ENCODE measurements around the gene SEMA3B.
"Not testable (repeated sequence)": the region's sequence is repeated elsewhere in the genome, so short reads cannot be mapped to it uniquely, and the experiment has no call there.

Gene SEMA3B

GRCh38 chr3:50303013-50303815 is 34.3 kb downstream of the SEMA3B start, which contains the start of gene HYAL1:
Gene HYAL1 (minus strand): TSS chr3:50303574. CDS start chr3:50302956, 618 bp downstream.
- ATAC-seq (ENCODE audit: low read depth) (no peak), DNase-seq (ENCODE audit: low spot score) (no peak)
- peaks cover 9% of the 10 kb centered on the region for H3K4me1 ChIP-seq (ENCODE audit: insufficient read depth, poor library complexity, severe bottlenecking)
- H3K36me3 ChIP-seq (ENCODE audit: low read depth), result no peaks in the 10 kb centered on the region
- peaks cover 10% of the 10 kb centered on the region for H3K9me3 ChIP-seq (ENCODE audit: severe bottlenecking)
- no peak within 1 kb of the TSS for H3K4me3 ChIP-seq (ENCODE audit: severe bottlenecking)
- TF ChIP-seq CTCF (IDR thresholded peaks at IDR 0.05; ENCODE audit: poor library complexity, severe bottlenecking), result peak; percentile 20
- no peaks in the 10 kb centered on the region for H3K27me3 ChIP-seq (ENCODE audit: insufficient read depth, poor library complexity, severe bottlenecking)
- no peak within 1 kb of the TSS for H3K27ac ChIP-seq (ENCODE audit: poor library complexity, severe bottlenecking)

DNA sequence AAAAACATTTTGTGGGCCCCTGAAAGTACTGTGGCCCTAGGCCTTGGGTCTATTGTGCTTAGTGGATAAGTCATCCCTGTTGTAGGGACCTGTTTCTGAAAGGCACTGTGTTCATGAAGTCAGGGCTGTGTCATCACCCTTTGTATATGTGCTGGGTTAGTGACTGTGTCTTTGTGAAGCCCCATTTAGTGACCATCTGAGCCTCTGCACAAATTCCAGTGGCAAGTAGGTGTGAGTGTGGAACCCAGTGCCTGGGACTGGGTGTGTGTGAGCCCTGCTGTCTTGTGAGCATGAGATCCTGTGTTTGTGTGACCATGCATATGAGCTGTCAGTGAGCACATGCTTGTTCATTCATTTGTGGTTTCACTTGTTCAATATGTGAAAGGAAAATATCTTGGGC is 35.7 kb downstream of the SEMA3B start:
- ATAC-seq (ENCODE audit: low read depth) (0 out of 3 replicates have a peak, but pooled peaks have one; percentile 8), DNase-seq (ENCODE audit: low spot score) (no peak)
- no peak for TF ChIP-seq CTCF (IDR thresholded peaks at IDR 0.05; ENCODE audit: poor library complexity, severe bottlenecking)
- H3K4me1 ChIP-seq (ENCODE audit: insufficient read depth, poor library complexity, severe bottlenecking), result peaks cover 12% of the 10 kb centered on the region
- H3K27ac ChIP-seq (ENCODE audit: poor library complexity, severe bottlenecking), result no peak overlapping the region
- H3K27me3 ChIP-seq (ENCODE audit: insufficient read depth, poor library complexity, severe bottlenecking), result no peaks in the 10 kb centered on the region
- no peak overlapping the region for H3K4me3 ChIP-seq (ENCODE audit: severe bottlenecking)
- no peaks in the 10 kb centered on the region for H3K36me3 ChIP-seq (ENCODE audit: low read depth)
- H3K9me3 ChIP-seq (ENCODE audit: severe bottlenecking), result peaks cover 19% of the 10 kb centered on the region

DNA sequence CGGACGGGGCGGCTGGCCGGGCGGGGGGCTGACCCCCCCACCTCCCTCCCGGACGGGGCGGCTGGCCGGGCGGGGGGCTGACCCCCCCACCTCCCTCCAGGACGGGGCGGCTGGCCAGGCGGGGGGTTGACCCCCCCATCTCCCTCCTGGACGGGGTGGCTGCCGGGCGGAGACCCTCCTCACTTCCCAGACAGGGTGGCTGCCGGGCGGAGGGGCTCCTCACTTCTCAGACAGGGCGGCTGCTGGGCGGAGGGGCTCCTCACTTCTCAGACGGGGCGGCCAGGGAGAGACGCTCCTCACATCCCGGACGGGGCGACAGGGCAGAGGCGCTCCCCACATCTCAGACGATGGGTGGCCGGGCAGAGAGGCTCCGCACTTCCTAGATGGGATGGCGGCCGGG is 43.1 kb downstream of the SEMA3B start:
- not testable (repeated sequence) for ATAC-seq (ENCODE audit: low read depth); DNase-seq (ENCODE audit: low spot score)

DNA sequence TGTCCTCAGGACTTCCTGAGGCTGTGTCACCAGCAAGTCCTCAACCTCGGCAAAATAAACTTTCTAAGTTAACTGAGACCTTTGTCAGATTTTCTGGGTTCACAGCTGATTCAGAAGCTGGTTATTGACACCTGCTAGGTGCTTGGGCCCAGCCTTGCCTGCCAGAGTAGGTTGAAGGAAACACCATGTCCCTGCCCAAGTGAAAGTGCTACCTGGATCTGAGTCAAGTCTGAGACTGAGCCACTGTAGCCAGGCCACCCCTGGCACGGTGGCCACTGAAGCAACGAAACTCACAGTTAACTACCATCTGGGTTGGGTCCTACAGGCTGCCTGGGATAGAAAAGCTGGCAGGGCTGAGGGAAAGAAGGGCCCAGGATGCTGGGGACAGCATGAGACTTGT is 45.4 kb downstream of the SEMA3B start:
- DNase-seq (ENCODE audit: low spot score) (no peak), ATAC-seq (ENCODE audit: low read depth) (no peak)
- no peak overlapping the region for H3K4me3 ChIP-seq (ENCODE audit: severe bottlenecking)
- peak overlapping the region; percentile 5 for H3K27ac ChIP-seq (ENCODE audit: poor library complexity, severe bottlenecking)
- H3K27me3 ChIP-seq (ENCODE audit: insufficient read depth, poor library complexity, severe bottlenecking), result no peaks in the 10 kb centered on the region
- H3K9me3 ChIP-seq (ENCODE audit: severe bottlenecking), result no peaks in the 10 kb centered on the region
- peaks cover 30% of the 10 kb centered on the region for H3K36me3 ChIP-seq (ENCODE audit: low read depth)
- TF ChIP-seq CTCF (IDR thresholded peaks at IDR 0.05; ENCODE audit: poor library complexity, severe bottlenecking), result no peak
- peaks cover 29% of the 10 kb centered on the region for H3K4me1 ChIP-seq (ENCODE audit: insufficient read depth, poor library complexity, severe bottlenecking)

More for the DNA sequence above, 43.1 kb downstream of the SEMA3B start:
- peaks cover 11% of the 10 kb centered on the region; the same call in 1 of the 2 replicates for H3K36me3 ChIP-seq (ENCODE audit: low read depth)
- H3K4me3 ChIP-seq (ENCODE audit: severe bottlenecking); H3K27ac ChIP-seq (ENCODE audit: poor library complexity, severe bottlenecking); H3K27me3 ChIP-seq (ENCODE audit: insufficient read depth, poor library complexity, severe bottlenecking): not testable (repeated sequence)
- H3K9me3 ChIP-seq (ENCODE audit: severe bottlenecking), result peaks cover 18% of the 10 kb centered on the region
- H3K4me1 ChIP-seq (ENCODE audit: insufficient read depth, poor library complexity, severe bottlenecking), result peaks cover 18% of the 10 kb centered on the region

- peaks cover 35% of the 10 kb centered on the region for H3K36me3 ChIP-seq (ENCODE audit: low read depth)
- H3K9me3 ChIP-seq (ENCODE audit: severe bottlenecking), result no peaks in the 10 kb centered on the region
- no peak overlapping the region for H3K4me3 ChIP-seq (ENCODE audit: severe bottlenecking)
- DNase-seq (ENCODE audit: low spot score), result peak; percentile 37
- peak overlapping the region; percentile 87 for H3K27ac ChIP-seq (ENCODE audit: poor library complexity, severe bottlenecking)
- TF ChIP-seq CTCF (IDR thresholded peaks at IDR 0.05; ENCODE audit: poor library complexity, severe bottlenecking), result no peak
- no peak for ATAC-seq (ENCODE audit: low read depth)
- H3K4me1 ChIP-seq (ENCODE audit: insufficient read depth, poor library complexity, severe bottlenecking), result peaks cover 24% of the 10 kb centered on the region
- H3K27me3 ChIP-seq (ENCODE audit: insufficient read depth, poor library complexity, severe bottlenecking), result no peaks in the 10 kb centered on the region
Observed at GRCh38 chr3:50314816-50315215, 45.9 kb downstream of the SEMA3B start.

Data from RWPE2 (cell line).